HG02571 (cell line): ENCODE measurements around the gene DENND1A.

Experiments
- ATAC-seq: cut with Tn5 transposase; IDR thresholded peaks from one replicate; pipeline ENCODE4 v1.9.1; 2021; ENCODE audit warnings: mild to moderate bottlenecking, moderate library complexity; ENCODE audit not compliant: unreplicated experiment

The DENND1A gene

DNA sequence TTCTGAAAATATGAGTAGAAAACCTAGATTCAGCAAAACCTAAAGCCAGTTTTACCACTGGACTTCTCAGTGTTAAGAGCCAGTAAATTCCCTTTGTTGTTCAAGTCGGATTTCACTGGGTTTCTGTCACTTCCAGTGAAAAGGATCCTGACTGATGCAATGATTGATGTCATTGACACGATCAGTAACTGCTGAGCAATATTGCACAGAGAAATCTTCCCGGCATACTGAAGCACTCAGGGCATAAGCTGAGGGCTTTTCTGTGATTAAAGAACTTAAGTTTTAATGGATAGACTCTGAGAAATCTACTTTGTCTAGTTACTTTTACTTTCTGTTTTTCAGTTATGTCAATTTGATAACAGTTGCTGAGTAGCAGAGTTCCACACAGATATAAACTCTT lies 61.9 kb downstream of the DENND1A start:
- ATAC-seq, result no peak

GRCh38 chr9:123867034-123867433 lies 62.9 kb downstream of the DENND1A start:
- no peak for ATAC-seq

DNA sequence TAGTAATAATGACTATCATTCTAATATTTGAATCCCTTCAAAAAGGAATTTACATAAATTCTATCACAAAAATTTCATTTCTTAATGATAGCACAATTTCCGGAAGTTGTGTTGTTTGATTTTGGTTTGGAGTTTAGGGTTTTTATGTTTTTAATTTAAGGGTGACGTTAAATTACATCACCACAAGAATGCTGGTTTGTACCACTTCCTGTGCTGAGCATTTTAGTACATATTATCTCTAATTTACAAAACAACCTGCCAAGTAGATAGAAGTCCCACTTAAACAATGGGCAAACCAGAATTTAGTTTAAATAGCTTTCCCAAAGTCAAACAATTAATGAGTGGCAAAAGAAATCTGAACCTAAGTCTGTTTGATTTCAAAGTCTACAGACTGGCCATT lies 63.4 kb downstream of the DENND1A start:
- ATAC-seq, result no peak

- no peak for ATAC-seq
These were observed 64.5 kb downstream of the DENND1A start for GRCh38 chr9:123865226-123866000.

- no peak for ATAC-seq
These were observed 65.7 kb downstream of the DENND1A start for GRCh38 chr9:123864251-123864650.

GRCh38 chr9:123863164-123863855 lies 66.6 kb downstream of the DENND1A start:
- no peak for ATAC-seq

- ATAC-seq, result no peak
These were observed 68.2 kb downstream of the DENND1A start for GRCh38 chr9:123861756-123862120.

DNA sequence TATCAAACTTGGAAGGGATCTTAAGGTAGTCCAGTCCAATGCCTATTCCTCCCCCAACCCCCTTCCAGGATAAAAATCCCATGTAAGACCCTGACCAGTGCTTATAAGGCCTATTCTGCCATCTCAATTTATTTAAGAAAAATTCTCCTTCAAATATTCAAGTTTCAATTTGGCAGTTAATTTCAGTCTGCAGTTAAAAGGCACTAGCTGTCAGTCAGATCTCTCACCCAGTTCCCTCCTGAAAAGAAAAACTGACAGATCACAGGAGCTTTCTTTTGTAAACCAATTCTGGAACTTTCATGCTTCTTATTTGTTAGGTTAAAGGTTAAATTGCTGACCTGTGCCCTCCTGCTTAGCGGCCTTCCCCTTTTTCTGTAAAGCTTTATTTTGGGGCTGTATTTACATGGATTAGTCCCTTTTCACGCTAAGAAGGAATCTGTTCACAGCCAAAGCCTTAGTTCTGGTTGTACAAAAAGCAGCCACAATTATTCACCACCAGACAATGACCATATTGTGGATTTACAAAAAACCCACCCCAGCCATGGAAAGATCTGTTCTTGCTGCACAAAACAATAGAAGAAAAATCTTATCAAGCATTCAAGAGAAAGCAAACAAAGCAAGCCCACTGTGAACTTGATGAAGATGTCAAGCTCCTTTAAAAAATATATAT lies 68.7 kb downstream of the DENND1A start:
- no peak for ATAC-seq

- ATAC-seq, result no peak
These were observed 69.3 kb downstream of the DENND1A start for GRCh38 chr9:123860603-123861002.

DNA sequence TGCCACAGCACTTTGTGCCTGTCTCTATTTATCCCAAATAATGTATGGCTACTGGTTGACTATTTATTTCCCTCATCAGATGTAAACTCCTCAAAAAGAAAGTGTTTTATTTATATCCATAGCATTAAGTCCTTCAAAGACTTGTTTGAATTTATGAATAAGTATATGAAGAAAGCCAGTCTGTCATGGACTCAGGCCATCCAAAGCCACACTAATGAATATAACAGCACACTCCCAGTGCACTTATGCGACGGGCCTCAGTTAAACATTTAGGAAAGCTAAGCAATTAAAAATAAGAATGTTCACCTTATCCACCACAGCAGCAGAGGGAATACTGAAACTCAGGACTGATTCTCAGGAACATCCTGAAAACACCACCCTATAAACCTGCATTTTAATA lies 77.5 kb downstream of the DENND1A start:
- no peak for ATAC-seq

DNA sequence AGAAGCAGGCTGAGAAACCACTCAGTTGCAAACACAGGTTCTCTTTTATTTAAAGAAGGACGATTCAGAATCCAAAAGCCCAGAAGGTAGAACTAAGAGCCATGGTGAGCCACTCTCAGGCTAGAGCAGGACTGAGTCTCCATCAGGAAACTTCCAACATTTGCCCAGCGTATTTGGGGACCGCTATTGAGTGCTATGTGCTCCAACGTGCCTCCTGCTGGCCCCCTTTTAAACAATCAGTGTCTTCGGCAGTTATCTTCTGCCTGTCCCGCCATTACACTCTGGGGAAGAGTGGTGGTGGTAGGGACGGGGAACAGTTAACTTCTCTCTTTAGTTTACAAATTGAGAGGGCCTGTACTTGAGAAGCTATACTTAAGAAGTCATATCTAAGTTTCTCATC lies 78.1 kb downstream of the DENND1A start:
- no peak for ATAC-seq

- ATAC-seq, result no peak
These were observed 81.4 kb downstream of the DENND1A start for GRCh38 chr9:123848447-123849085.

- no peak for ATAC-seq
These were observed 83.0 kb downstream of the DENND1A start for GRCh38 chr9:123846966-123847365.

GRCh38 chr9:123843703-123844102 lies 86.2 kb downstream of the DENND1A start:
- ATAC-seq, result no peak

DNA sequence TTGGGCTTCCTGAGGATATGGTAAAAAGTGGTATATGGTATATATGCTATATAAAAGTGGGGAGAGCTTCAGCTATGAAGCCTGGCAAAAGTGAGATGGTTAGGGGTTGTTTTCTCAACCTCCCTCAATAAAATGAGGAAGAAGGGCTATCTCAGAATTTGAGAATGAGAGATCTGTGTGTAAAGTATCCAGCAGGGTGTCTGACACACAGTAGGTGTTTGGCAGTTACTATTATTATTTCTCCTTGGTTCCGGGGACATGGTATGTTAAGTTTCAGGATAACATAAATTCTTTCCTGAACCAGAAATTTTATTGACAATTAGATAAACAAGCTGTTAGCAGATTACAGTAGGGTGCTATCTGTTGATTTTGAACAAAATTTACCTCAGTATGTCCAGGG lies 94.1 kb downstream of the DENND1A start:
- no peak for ATAC-seq

GRCh38 chr9:123834889-123835562 lies 94.9 kb downstream of the DENND1A start:
- no peak for ATAC-seq

DNA sequence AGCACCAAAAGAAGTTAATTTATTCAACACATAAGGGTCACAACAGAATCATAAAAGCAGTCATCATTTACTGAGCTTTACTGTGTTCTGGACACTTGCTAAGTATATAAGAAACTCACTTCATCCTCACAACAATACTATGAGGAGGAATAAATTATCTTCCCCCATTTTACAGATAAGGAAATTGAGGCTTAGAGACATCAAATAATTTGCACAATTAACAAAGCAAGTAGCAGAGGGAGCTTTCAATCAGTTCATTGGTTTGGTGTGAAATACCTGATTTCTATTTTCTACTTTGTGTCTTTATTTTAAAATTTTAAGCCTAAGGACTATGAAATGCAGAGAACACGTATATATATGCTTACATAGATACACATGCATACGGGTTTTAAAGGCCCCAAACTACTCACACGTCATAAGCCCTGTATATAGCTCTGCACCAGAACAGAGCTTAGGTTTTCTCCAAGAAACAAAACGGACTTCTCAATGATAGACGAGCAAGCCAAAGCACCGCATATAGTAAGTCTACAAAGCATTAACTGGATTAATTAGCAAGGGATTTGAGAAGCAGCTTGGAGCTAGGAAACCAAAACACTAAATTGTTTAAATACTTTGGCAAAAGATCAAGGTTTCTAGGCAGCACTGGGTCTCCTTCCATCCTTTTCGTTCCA lies 95.6 kb downstream of the DENND1A start:
- ATAC-seq, result no peak

DNA sequence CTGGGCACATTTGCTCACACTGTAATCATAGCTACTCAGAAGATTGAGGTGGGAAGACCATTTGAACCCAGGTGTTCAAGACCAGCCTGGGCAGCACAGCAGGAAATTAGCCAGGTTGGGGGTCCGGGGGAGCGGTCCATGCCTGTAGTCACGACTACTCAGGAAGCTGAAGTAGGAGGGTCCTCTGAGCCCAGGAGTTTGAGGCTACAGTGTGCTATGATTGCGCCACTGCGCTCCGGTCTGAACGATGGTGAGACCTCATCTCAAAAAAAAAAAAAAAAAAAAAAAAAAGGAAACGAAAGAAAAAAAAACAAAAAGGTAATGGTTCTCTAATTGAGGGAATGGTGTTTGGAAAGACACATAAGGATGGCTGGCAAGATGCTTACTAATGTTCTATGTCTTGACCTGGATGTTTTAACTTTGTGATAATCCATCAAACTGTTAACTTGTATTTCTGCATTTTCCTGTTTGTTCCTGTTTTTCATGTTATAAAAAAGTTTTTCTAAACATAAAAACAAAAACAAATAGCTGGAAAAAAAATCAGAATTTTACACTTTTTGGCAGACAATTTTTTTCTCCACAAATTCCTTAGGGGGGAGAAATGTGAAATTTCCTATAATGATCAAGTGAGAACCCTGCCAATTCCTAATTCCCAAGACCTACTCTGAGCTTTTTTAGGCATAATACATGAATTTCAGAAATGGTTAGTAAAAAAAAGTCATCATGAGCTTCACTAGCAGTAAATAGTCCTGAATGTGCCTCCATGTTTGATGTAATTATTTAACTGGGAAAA lies 96.9 kb downstream of the DENND1A start:
- ATAC-seq, result no peak

DNA sequence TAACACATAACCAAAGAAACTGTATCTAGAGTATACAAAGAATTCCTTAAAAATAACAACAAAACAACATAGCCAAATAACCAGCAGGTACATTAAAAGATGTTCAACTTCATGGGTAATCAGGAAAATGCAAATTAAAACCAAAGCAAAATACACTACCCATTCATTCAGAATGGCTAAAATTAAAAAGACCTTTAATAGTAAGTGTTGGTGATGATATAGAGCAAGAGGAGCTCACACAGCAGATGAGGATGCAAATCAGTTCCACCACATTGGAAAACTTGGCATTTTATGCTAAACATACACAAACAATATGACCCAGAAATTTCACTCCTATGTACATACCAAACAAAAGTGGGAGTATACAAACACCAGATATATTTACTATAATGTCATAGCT lies 97.8 kb downstream of the DENND1A start:
- no peak for ATAC-seq

DNA sequence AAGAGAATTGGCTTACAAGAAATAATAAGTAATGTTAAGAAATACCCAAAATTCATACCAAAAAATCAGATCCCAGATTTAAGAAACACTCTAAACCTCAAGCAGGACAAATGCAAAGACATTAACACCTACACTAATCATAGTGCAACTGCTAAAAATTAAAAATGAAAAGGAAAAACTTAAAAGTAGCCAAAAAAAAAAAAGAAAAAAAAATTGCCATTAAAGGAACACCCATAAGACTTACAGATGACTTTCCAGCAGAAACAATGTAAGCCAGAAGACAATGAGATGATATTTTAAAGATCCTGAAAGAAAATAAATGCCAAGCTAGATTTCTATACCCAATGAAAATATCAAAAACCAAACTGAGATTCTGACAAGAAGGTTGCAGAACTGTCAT lies 101.5 kb downstream of the DENND1A start:
- no peak for ATAC-seq
